NCI-H1694 treated with DMSO at 0.1 percent for 48 hours (cell line): ENCODE results near the gene GNAT1.
"Not testable (repeated sequence)": the region's sequence is repeated elsewhere in the genome, so short reads cannot be mapped to it uniquely, and the experiment has no call there.

ENCODE experiments used
- DNase-seq: peaks from one replicate; lab custom pipeline; 2025; lab: John Stamatoyannopoulos, UW

GNAT1 gene

DNA sequence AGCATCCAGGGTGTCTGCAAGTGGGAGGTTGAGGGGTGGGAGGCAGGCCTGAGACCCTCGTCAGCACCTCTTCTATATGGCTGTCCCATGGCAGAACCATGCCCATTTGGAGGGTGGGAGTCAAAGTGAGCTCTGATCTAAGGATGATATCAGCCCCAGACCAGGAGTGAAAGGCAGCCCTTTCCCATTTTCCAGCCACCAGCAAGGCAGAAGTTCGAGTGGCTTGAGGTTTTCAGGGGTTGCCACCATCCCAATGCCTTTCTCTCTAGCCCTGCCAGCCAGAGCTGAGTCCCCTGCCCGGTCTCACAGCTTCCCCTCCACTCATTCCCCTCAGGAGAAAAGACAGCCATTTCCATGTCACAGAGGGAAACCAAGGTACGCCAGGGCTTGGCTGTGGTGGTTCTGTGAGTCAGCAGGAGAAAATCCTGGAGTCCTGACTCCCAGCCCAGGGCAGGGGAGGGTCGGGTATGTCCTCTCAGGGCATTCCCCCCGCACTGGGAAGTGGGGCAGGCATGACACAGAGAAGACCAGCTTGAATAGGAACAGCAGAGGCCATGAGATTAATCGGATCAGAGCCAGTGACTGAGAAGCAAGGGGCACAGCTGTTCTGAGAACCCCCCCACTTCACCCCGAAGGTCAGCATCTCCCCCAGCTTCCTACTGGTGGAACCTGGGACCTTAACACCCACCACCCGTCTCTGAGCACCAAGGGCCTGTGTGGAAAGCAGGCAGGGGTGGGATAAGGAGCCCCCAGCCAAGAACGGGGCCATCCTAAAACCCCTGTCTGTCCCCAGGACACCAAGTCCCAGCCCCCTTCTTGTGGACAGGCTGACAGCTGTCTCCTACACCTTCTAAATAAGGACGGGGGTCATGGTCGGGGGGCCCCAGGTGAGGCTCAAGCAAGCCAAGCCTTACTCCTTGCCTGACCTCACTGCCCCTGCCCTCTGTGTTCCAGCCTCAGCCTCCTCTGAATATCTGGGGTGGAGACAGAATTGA lies 12.7 kb downstream of the GNAT1 start:
- no peak for DNase-seq

DNA sequence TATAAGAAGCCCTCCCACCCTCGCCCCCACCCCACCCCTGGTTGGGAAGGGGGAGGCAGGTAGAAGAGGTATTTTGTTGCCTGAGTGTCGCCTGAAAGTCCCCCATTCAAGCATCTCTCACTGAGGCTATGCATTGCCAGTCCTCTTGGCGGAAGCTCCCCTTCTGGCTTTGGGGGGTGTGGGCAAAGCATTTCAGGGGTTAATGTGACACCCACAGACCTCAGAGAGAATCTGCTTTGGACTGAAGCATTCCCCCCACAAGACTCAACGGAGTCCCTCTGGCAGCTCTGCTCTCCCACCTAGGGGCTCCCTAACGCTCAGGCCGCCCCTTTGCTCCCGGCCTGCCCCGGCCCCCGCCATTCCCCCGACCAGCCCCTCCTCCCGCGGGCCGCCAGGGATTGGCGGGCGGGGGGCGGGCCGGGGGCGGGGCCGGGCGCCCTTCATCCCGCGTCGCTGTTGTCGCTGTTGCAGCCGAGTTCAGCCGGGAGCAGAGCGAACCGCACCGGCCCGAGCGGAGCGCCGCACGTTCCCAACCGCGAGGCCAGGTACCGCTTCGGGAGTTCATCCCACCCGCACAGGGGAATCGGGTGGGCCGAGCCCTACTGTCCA lies 13.5 kb downstream of the GNAT1 start, which contains the start of gene SLC38A3:
Gene SLC38A3 (plus strand): TSS at position 468 of the 609 bp plus-strand sequence. CDS start 8,929 bp downstream, outside the sequence.
- peak; percentile 1 for DNase-seq

DNA sequence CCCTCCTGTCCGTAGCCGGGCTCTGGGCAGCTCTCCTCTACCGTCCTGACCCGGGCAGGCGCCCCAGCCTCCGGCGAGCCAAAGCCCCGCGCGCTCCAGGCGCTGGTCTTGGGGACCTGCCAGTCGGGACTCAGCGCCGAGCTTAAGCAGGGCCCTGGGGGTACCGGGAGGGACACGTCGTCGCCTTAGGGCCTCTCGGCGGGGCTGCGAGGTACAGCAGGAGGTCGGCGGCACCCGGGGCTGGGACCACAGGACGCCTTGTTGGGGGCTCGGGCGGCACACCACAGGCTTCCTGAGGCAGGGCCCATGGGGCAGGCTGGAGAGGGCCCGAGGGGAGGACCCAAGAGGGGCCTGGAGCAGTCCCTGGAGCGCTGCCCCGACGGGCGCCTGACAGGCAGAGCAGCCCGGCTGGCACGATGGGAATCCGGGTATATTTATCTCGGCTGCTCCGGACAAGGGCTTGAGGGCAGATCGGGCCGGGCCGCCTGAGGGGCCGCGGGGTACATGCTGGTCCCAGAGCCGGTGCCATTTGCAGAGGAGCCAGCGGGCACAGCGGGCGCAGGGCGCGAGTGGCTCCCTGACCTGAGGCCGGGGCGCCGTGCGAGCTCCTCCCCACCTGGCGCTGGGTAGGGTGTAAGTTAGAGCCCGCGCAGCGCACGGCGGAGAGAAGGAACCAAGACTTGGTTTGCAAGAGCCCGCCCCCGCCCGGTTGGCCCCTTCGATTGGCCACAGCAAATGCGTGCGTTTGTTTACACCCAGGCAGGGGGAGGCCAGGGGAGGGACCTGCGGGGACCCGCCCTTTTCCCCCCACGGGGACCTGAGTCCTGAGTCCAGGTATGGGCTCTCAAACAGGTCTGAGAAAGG lies 14.2 kb downstream of the GNAT1 start:
- no peak for DNase-seq

DNA sequence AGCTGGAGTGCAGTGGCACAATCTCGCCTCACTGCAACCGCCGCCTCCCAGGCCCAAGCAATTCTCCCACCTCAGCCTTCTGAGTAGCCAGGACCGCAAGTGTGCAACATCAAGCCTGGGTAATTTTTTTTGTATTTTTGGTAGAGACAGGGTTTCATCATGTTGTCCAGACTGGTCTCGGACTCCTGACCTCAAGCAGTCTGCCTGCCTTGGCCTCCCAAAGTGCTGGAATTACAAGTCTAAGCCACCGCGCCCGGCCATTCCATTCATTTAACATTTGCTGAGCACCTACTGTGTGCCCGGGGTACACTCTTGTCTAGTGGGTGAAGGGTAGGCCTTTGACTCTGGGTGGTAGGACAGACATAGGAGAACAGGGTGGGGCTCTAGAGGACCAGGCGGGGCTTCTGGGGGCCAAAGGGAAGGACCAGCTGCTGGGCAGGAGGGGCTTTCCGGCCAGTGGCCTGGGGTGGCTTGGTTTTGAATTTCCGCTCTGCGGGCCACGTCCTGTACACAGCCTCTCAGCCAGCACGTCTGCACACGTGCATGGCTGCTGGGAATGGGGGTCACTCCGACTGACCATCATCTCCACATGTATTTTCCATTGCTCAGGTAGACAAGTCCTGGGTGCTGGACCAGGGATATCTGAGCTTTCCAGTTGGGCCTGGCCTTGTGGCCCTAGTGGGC lies 16.1 kb downstream of the GNAT1 start:
- no peak for DNase-seq

DNA sequence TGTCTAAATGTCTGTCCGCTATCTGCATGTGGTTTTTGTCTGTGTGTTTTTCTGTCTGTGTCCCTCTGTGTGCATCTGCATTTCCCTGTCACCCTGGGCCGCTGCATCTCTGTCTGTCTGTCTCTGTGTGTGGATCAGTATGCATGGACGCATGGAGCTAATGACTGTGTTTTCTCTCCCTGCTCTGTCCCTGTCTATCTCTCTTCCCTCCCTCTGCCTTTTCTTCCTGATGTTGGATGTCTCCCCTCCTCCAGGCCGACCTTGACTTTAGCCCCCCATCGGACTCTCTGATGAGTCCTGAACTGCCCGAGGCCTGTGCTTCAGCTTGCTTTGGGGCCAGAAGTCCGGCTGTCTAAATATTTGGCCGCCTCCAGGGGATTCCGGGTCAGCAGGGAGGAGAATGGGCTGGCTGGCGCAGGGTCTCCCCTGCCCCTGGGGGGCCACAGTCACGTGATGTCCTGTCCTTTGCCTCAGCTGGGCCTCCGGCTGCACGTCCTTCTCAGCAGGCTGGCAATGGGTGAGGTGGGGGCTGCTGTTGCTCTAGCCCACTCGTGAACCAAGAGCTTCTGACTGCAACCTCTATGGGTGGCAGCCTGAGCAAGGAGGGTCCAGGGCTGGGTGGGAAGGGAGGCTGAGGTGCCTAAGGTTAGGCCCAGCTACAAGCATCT lies 17.4 kb downstream of the GNAT1 start:
- no peak for DNase-seq

DNA sequence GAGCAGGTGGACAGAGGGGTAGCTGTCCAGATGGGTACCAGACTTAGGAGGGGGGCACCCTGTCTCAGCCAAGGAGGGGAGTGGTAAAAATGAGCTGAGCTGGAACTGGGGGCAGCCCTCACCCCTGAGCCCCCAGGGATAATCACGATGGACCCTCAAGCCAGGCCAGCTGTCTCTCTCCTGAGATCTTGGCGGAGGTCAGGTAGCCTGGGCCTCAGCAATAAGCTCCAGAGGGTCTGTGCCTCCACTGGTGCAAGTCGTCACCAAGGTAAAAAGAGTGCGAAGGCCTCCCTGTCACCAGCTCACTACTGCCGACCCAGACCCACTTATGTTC lies 18.7 kb downstream of the GNAT1 start:
- no peak for DNase-seq

DNA sequence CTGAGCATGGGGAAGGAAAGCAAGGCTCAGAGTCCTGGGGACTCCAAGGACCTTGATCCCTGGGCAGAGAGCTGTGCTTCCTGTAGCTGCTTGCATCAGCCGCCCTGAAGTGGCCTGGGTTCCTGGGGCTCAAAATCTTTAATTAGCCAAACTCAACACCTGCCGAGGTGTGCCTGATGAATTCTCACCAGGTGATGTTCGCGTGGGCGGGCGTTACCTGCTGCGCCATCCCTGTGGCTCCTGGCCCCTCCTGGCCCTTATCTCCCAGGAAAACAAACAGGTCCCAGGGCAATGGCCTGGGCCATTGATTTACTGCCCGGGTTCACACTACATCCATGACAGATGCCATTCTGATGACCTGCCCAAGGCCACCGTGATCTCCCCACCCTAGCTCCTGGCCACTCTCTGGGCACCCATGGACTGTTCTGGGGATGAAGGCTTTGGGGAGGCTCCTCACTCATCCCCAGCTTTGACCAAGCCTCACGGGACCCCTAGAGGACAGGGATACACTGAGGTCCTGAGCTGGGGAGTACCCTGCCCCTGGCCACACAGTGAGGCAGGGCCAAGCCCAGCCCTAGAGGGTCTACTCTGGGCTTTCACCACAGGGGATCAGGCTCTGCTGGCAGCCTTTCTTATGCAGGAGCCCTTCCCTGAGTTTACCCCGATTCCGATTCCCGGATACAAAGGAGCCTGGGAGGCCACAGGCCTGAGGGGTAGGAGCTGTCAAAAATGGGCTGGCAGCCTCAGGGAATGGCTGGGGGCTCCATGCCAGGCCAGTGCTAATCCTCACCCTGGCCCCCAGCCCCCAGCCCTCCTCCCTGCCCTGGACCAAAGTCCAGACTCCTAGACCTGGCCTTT lies 19.3 kb downstream of the GNAT1 start:
- no peak for DNase-seq

DNA sequence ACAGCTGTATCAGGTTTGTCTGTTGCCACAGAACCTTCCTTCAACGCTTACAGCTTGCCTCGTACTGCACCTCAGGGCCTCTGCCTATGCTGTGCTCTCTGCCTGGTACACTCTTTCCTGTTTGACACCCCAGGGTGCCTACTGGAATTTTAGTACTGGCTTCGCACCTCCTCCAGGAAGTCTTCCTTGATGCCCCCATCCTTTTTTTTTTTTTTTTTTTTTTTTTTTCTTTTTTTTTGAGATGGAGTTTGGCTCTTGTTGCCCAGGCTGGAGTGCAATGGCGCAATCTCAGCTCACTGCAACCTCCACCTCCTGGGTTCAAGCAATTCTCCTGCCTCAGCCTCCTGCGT lies 19.9 kb downstream of the GNAT1 start:
- not testable (repeated sequence) for DNase-seq

DNA sequence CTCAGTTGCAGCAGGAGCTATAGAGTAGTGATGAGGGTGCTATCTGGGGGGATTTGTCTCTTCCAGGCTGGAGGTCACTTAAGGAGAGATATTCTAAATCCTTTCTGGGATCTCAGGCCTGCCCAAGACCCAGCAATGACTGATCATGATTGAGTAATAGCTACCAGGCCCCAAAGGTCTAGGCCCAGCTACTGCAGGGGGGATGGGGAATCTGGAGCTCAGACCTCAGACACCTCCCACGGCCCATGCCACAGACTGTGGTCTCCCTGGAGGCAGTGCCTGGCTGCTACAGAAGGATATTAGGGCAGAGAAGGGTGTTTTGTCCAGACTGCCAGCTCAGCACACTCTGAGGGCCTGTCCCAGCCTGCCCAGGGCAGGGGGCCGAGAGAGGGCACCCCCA lies 20.5 kb downstream of the GNAT1 start:
- no peak for DNase-seq

DNA sequence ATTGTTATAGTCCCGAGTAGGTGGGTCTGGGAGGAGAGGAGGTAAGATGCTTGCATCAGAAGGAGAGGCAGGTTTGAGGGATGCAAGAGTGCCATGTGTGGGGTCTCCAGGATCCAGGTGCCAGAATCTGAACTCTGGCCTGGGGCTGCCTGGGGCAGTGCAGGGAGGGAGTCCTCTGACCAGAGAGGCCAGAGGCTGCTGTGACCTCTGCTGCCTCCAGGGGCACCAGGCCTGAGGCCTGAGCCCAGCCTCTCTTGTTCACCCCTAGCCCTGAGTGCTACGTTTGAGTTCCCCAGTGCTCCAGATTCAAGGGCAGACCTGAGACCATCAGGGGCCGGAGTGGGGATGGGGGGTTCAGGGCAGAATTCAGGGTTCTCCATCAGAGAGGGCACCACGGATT lies 21.1 kb downstream of the GNAT1 start:
- no peak for DNase-seq

DNA sequence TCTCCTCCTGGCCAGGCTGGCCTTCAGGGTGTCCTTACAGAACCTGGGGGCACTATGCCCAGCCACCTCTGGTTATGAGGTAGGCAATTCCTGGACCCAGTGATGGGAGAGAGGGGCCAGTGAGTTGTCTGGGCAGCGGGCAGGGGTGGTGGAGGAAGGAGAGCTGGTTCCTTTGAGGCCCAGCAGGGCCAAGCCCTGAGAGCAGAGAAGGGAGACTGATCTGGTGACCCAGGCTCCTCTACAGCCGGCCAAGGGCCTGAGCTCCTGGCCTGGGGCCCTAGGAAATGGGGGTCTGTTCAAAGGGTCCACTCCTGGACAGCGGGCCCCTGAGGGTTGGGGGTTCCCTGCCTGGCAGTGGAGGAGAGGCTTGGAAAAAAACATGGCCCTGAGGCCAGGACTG lies 21.6 kb downstream of the GNAT1 start:
- no peak for DNase-seq

DNA sequence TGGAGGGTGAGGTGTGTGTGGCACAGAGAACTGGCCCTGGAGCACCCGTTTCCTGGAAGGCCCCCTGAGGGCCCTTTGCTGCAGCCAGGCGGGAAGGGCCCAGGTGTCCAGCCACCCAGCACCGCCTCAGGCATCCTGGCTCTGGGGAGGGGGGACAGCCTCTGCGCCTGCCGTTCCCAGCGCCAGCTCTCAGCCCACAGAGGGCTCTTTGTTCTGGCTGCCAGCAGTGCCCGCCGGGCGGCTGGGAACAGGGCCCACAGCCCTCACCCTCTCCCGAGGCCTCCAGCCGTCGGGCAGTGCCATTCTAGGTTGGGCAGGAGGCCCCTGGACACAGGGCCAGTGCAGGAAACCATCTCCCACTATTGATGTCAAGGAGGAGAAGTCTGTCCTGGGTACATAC lies 22.0 kb downstream of the GNAT1 start:
- no peak for DNase-seq

DNA sequence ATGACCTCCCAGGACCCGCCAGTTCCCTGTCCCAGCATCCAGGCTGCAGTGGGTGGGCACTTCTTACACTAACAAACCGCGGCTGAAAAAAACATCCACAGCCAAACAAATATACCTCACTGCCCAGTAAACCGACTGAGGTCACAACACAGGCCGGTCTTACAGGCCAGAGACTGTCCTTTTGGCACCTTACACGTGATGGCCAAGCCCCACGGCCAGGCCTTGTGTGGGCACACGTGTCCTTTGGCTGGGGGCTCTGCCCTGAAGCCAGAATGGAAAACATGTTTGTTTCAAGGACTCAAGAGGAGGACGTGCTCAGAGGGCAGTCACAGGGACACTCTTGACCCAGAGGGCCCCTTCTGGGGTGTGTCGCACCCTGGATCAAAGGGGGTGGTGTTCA lies 23.4 kb downstream of the GNAT1 start:
- DNase-seq = no peak

DNA sequence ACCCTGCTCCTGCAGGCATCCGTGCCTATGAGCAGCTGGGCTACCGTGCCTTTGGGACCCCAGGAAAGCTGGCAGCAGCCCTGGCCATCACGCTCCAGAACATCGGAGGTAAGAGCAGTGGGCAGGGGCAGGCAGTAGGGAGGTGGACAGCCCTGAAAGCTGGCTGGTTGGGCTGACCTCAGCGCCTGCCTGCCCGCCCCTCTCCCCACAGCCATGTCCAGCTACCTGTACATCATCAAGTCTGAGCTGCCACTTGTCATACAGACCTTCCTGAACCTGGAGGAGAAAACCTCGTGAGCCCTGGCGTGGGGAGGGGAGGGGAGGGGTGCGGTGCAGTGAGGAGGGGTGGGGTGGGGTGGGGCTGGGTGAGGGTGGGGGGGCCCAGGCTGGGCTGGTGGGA lies 24.1 kb downstream of the GNAT1 start:
- DNase-seq = no peak

DNA sequence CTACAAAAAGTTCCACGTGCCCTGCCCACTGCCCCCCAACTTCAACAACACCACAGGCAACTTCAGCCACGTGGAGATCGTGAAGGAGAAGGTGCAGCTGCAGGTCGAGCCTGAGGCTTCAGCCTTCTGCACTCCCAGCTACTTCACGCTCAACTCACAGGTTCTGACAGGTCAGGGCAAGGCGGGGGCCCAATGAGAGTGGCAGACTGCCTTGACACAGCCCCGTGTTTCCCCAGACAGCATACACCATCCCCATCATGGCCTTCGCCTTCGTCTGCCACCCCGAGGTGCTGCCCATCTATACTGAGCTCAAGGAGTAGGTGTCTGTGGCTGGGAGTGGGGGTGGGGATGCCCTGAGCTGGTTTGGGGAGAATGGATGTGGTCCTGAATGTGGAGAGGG lies 26.3 kb downstream of the GNAT1 start:
- no peak for DNase-seq

DNA sequence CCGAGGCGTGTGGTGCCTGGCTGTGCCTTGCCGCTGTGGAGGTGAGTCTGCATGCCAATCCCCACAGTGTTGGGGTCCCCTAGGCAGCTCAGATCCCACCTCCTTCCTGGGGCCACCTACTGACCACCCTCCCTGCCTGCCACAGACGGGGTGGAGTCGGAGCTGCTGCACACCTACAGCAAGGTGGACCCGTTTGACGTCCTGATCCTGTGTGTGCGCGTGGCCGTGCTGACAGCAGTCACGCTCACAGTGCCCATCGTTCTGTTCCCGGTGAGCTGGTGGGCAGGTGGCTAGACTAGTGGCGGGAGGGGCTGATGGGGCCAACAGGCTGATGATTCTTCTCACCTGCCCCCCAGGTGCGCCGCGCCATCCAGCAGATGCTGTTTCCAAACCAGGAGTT lies 27.0 kb downstream of the GNAT1 start:
- DNase-seq = no peak

DNA sequence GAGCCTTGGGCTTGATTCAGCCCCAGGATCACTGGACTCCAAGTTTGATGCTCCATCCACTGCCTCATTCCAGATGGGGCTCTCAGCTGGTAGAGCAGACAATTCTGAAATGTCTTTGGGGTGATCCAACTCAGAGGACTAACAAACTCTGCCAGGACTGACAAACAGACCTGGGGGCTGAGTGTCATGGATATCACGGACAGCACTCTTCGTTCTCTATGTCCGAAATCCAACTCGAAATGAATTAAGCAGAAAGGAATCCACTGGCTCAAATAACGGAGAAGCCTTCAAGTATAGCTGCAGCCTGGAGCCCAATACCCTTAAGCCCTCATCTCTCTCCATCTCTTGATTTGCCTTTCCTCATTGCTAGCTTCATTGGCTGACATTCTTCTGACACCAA lies 27.9 kb downstream of the GNAT1 start:
- no peak for DNase-seq

DNA sequence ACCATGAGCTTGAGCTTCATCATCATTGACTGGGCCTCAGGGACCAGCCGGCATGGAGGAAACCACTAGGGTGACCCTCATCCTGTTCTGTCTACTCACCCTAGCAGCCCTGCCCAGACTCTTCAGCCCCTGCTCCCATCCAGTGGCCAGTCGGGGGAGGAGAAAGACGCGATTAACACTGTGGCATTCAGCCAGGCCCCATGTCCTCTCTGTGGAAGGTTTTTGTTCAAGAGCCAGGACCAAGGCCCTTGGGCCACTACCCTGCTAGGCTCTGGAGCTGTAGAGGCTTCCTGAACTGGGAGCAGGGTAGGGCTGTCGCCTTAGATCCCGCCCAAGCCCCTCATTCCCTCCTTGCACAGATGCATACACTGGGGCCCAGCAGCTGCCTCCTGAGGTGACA lies 28.7 kb downstream of the GNAT1 start:
- DNase-seq = no peak

DNA sequence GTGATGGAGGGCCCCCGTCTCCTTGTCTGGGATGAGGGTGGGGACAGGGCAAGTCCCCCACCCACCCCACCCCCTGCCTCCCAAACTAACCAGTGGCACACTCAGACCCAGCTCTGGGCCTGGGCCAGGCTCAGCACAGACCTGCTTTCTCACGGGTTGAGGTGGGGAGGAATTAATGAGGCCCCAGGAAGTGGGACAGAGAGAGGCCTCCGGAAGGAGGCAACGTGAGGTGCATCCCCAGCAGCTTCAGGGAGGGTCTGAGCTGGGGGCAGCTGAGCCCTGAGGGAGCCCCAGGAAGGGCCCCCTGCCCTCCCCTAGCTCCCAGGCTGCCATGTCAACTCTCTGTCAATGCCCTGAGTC lies 29.6 kb downstream of the GNAT1 start:
- no peak for DNase-seq

DNA sequence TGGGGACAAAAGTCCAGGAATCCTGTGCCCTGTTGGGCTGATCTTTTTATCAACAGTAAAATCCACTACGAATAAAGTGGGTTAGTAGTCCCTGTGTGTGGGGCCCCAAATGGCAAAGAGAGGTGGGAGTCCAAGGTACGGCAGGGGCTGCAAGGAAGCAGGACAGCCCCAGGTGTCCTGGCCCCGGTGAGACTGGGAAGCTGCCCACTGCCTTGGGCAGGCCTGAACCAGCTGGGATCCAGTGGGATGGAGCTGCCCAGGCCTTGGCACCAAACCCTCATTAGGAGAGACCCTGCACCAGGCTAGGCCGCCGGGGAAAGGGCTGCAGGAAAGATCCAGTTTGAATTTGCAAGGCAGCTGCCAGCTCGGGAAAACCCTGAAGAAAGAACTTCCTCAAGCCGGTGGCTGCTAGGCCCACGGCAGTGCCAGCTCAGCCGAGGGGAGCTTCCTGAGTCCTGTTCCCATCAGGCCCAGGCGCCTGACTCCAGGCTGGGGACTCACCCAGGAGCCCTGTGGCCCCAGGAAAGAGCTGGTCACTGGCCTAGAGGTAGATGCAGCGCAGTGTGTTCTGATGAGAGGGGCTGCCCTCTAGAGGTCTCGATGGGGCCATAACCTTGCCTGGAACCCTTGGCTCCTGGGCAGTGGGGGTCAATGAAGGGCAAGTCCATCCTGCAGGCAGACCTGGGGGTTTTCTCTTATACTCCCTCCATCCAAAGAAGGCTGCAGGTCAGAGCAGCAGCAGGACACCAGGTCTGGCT lies 30.2 kb downstream of the GNAT1 start:
- no peak for DNase-seq
